ENCODE data around the gene SOHLH1. TPM values are rescaled to one million over a fixed set of nuclear protein-coding genes. Genes with fewer than 3 reads are reported as not detected.

SOHLH1 gene
- total RNA-seq, 1 donor from 2014 or later = not detected

- Mint-ChIP-seq H3K4me3 (no peak overlapping the region), H3K4me1 (ENCODE audit: low read depth) (no peaks in the 10 kb centered on the region), H3K36me3 (ENCODE audit: low read depth) (no peaks in the 10 kb centered on the region), H3K27ac (no peak overlapping the region), H3K9me3 (no peaks in the 10 kb centered on the region), H3K27me3 (ENCODE audit: insufficient read depth) (no peaks in the 10 kb centered on the region)
- DNase-seq (ENCODE audit: low spot score) = no peak
- intact Hi-C loops (cut with micrococcal nuclease) = loop anchor here (10.0 kb wide), 1 partner anchor 269 kb away; no protein-coding TSS in a partner anchor
Measured at GRCh38 chr9:135706288-135706687, 7.0 kb upstream of the SOHLH1 start.

GRCh38 chr9:135705376-135705775 lies 6.1 kb upstream of the SOHLH1 start:
- intact Hi-C loops (cut with micrococcal nuclease) = loop anchor here (10.0 kb wide), 1 partner anchor 269 kb away; no protein-coding TSS in a partner anchor
- Mint-ChIP-seq H3K27ac (no peak overlapping the region), H3K4me3 (no peak overlapping the region), H3K36me3 (ENCODE audit: low read depth) (no peaks in the 10 kb centered on the region), H3K4me1 (ENCODE audit: low read depth) (no peaks in the 10 kb centered on the region), H3K27me3 (ENCODE audit: insufficient read depth) (peaks cover 2% of the 10 kb centered on the region), H3K9me3 (no peaks in the 10 kb centered on the region)
- no peak for DNase-seq (ENCODE audit: low spot score)

- intact Hi-C loops (cut with micrococcal nuclease) = loop anchor here (10.0 kb wide), 1 partner anchor 270 kb away; no protein-coding TSS in a partner anchor
- H3K4me3 Mint-ChIP-seq = no peak overlapping the region
- no peak for DNase-seq (ENCODE audit: low spot score)
- H3K27ac Mint-ChIP-seq = no peak overlapping the region
- H3K36me3 Mint-ChIP-seq (ENCODE audit: low read depth) = no peaks in the 10 kb centered on the region
- H3K4me1 Mint-ChIP-seq (ENCODE audit: low read depth) = no peaks in the 10 kb centered on the region
- H3K27me3 Mint-ChIP-seq (ENCODE audit: insufficient read depth) = peaks cover 3% of the 10 kb centered on the region
- H3K9me3 Mint-ChIP-seq = no peaks in the 10 kb centered on the region
Measured at GRCh38 chr9:135704483-135704882, 5.2 kb upstream of the SOHLH1 start.

GRCh38 chr9:135703726-135704125 lies 4.4 kb upstream of the SOHLH1 start:
- intact Hi-C loops (cut with micrococcal nuclease) = loop anchor here (10.0 kb wide), 1 partner anchor 271 kb away; no protein-coding TSS in a partner anchor
- Mint-ChIP-seq H3K27me3 (ENCODE audit: insufficient read depth) (peaks cover 3% of the 10 kb centered on the region), H3K4me1 (ENCODE audit: low read depth) (no peaks in the 10 kb centered on the region), H3K36me3 (ENCODE audit: low read depth) (no peaks in the 10 kb centered on the region), H3K4me3 (no peak overlapping the region), H3K27ac (no peak overlapping the region), H3K9me3 (no peaks in the 10 kb centered on the region)
- no peak for DNase-seq (ENCODE audit: low spot score)

- no peak within 1 kb of the TSS for H3K27ac Mint-ChIP-seq
- DNase-seq (ENCODE audit: low spot score) = peak; percentile 25
- H3K36me3 Mint-ChIP-seq (ENCODE audit: low read depth) = no peaks in the 10 kb centered on the region
- no peaks in the 10 kb centered on the region for H3K4me1 Mint-ChIP-seq (ENCODE audit: low read depth)
- H3K4me3 Mint-ChIP-seq = no peak within 1 kb of the TSS
- intact Hi-C loops (cut with micrococcal nuclease) = loop anchor here (10.0 kb wide), 1 partner anchor 273 kb away; no protein-coding TSS in a partner anchor
- H3K27me3 Mint-ChIP-seq (ENCODE audit: insufficient read depth) = peaks cover 3% of the 10 kb centered on the region
- H3K9me3 Mint-ChIP-seq = no peaks in the 10 kb centered on the region
Measured at GRCh38 chr9:135701959-135702721, 2.9 kb upstream of the SOHLH1 start, which contains the start of gene KCNT1. Gene KCNT1, plus strand, starts transcription at chr9:135702185. Its CDS starts 74 bp downstream, at chr9:135702259.

GRCh38 chr9:135701067-135701958 lies 2.0 kb upstream of the SOHLH1 start:
- no peak overlapping the region for H3K4me3 Mint-ChIP-seq
- H3K27ac Mint-ChIP-seq = no peak overlapping the region
- no peaks in the 10 kb centered on the region for H3K9me3 Mint-ChIP-seq
- no peaks in the 10 kb centered on the region for H3K36me3 Mint-ChIP-seq (ENCODE audit: low read depth)
- H3K4me1 Mint-ChIP-seq (ENCODE audit: low read depth) = no peaks in the 10 kb centered on the region
- intact Hi-C loops (cut with micrococcal nuclease) = loop anchor here (10.0 kb wide), 1 partner anchor 273 kb away; no protein-coding TSS in a partner anchor
- peaks cover 3% of the 10 kb centered on the region for H3K27me3 Mint-ChIP-seq (ENCODE audit: insufficient read depth)
- no peak for DNase-seq (ENCODE audit: low spot score)

GRCh38 chr9:135700525-135700924 lies 1.2 kb upstream of the SOHLH1 start:
- Mint-ChIP-seq H3K36me3 (ENCODE audit: low read depth) (no peaks in the 10 kb centered on the region), H3K4me1 (ENCODE audit: low read depth) (no peaks in the 10 kb centered on the region), H3K27me3 (ENCODE audit: insufficient read depth) (peaks cover 3% of the 10 kb centered on the region), H3K4me3 (no peak overlapping the region), H3K27ac (no peak overlapping the region), H3K9me3 (no peaks in the 10 kb centered on the region)
- no peak for DNase-seq (ENCODE audit: low spot score)
- intact Hi-C loops (cut with micrococcal nuclease) = loop anchor here (10.0 kb wide), 1 partner anchor 274 kb away; no protein-coding TSS in a partner anchor

- H3K27ac Mint-ChIP-seq = no peak overlapping the region
- H3K9me3 Mint-ChIP-seq = no peaks in the 10 kb centered on the region
- H3K36me3 Mint-ChIP-seq (ENCODE audit: low read depth) = no peaks in the 10 kb centered on the region
- DNase-seq (ENCODE audit: low spot score) = no peak
- no peaks in the 10 kb centered on the region for H3K4me1 Mint-ChIP-seq (ENCODE audit: low read depth)
- no peak overlapping the region for H3K4me3 Mint-ChIP-seq
- intact Hi-C loops (cut with micrococcal nuclease) = no loop called here
- peaks cover 3% of the 10 kb centered on the region for H3K27me3 Mint-ChIP-seq (ENCODE audit: insufficient read depth)
Measured at GRCh38 chr9:135698767-135699166, 514 bp downstream of the SOHLH1 start.

GRCh38 chr9:135698236-135698635 lies 1.0 kb downstream of the SOHLH1 start:
- peaks cover 3% of the 10 kb centered on the region for H3K27me3 Mint-ChIP-seq (ENCODE audit: insufficient read depth)
- H3K9me3 Mint-ChIP-seq = no peaks in the 10 kb centered on the region
- intact Hi-C loops (cut with micrococcal nuclease) = no loop called here
- no peaks in the 10 kb centered on the region for H3K4me1 Mint-ChIP-seq (ENCODE audit: low read depth)
- H3K36me3 Mint-ChIP-seq (ENCODE audit: low read depth) = no peaks in the 10 kb centered on the region
- H3K27ac Mint-ChIP-seq = no peak overlapping the region
- no peak for DNase-seq (ENCODE audit: low spot score)
- H3K4me3 Mint-ChIP-seq = no peak overlapping the region

GRCh38 chr9:135697226-135697625 lies 2.1 kb downstream of the SOHLH1 start:
- Mint-ChIP-seq H3K36me3 (ENCODE audit: low read depth) (no peaks in the 10 kb centered on the region), H3K9me3 (no peaks in the 10 kb centered on the region), H3K4me3 (no peak overlapping the region), H3K27me3 (ENCODE audit: insufficient read depth) (peaks cover 3% of the 10 kb centered on the region), H3K27ac (no peak overlapping the region), H3K4me1 (ENCODE audit: low read depth) (no peaks in the 10 kb centered on the region)
- intact Hi-C loops (cut with micrococcal nuclease) = no loop called here
- DNase-seq (ENCODE audit: low spot score) = no peak

- Mint-ChIP-seq H3K4me3 (no peak overlapping the region), H3K36me3 (ENCODE audit: low read depth) (no peaks in the 10 kb centered on the region), H3K27me3 (ENCODE audit: insufficient read depth) (peaks cover 3% of the 10 kb centered on the region), H3K27ac (no peak overlapping the region), H3K9me3 (no peaks in the 10 kb centered on the region), H3K4me1 (ENCODE audit: low read depth) (no peaks in the 10 kb centered on the region)
- intact Hi-C loops (cut with micrococcal nuclease) = no loop called here
- DNase-seq (ENCODE audit: low spot score) = no peak
Measured at GRCh38 chr9:135696446-135696845, 2.8 kb downstream of the SOHLH1 start.

- Mint-ChIP-seq H3K27ac (no peak overlapping the region), H3K36me3 (ENCODE audit: low read depth) (no peaks in the 10 kb centered on the region), H3K9me3 (no peaks in the 10 kb centered on the region), H3K4me1 (ENCODE audit: low read depth) (no peaks in the 10 kb centered on the region), H3K4me3 (no peak overlapping the region), H3K27me3 (ENCODE audit: insufficient read depth) (peaks cover 3% of the 10 kb centered on the region)
- intact Hi-C loops (cut with micrococcal nuclease) = no loop called here
- DNase-seq (ENCODE audit: low spot score) = no peak
Measured at GRCh38 chr9:135695642-135696041, 3.6 kb downstream of the SOHLH1 start.

GRCh38 chr9:135695036-135695435 lies 4.2 kb downstream of the SOHLH1 start:
- intact Hi-C loops (cut with micrococcal nuclease) = no loop called here
- H3K9me3 Mint-ChIP-seq = no peaks in the 10 kb centered on the region
- H3K4me3 Mint-ChIP-seq = no peak overlapping the region
- no peaks in the 10 kb centered on the region for H3K4me1 Mint-ChIP-seq (ENCODE audit: low read depth)
- H3K27ac Mint-ChIP-seq = no peak overlapping the region
- H3K27me3 Mint-ChIP-seq (ENCODE audit: insufficient read depth) = no peaks in the 10 kb centered on the region
- no peaks in the 10 kb centered on the region for H3K36me3 Mint-ChIP-seq (ENCODE audit: low read depth)
- DNase-seq (ENCODE audit: low spot score) = no peak

Measured in activated T-helper 1 cell treated with anti-CD3 and anti-CD28 coated beads, Interleukin-12 subunit alpha, Interleukin-12 subunit beta, Interleukin-2, Interleukin-4 antibody, amounts not matched to agents 30 ng/mL and 10 ng/mL and 1 ng/mL, durations not matched to agents 14 hours and 24 hours and 36 hours (primary cell).